GM12878 (cell line): ENCODE results near the gene DUSP18. TPM values are rescaled to one million over a fixed set of nuclear protein-coding genes. Genes with fewer than 3 reads are reported as not detected.

Experiments used
- ATAC-seq: fragments of 200-7000 bp; cut with Tn5 transposase; 3 replicates; pipeline ENCODE4 v1.9.1; 2020; ENCODE audit warnings: mild to moderate bottlenecking, moderate library complexity
- BruUV-seq: library from RNA; stranded (reverse); fragments of 400-500 nt; replicated peaks from 2 replicates; lab custom pipeline; 2021; lab: Mats Ljungman, UMichigan
- CTCF ChIA-PET: fragments of 300-600 bp; sonication (Branson Sonifier 250); formaldehyde crosslinking; extraction: SDS; loops from one replicate; lab custom pipeline; 2021; ENCODE audit warnings: inconsistent platforms; lab: Yijun Ruan, JAX
- POLR2A ChIA-PET: fragments of 350-600 bp; formaldehyde crosslinking; extraction: SDS; loops from one replicate; lab custom pipeline; 2021; ENCODE audit warnings: inconsistent platforms; lab: Charles Lee
- RAD21 ChIA-PET: fragments of 300-600 bp; sonication (Branson Sonifier 250); formaldehyde crosslinking; loops from one replicate; lab custom pipeline; 2023; ENCODE audit warnings: antibody characterized with exemption; ENCODE audit not compliant: unreplicated experiment; lab: Charles Lee
- SMC1A ChIA-PET: fragments of 300-600 bp; sonication (Branson Sonifier 250); formaldehyde crosslinking; loops from one replicate; lab custom pipeline; 2023; ENCODE audit not compliant: unreplicated experiment, uncharacterized antibody; lab: Charles Lee
- DNase-seq: peaks from one replicate; pipeline ENCODE4 v3.0.0-alpha.2; 2011; ENCODE audit warnings: low read depth, low spot score
- FAIRE-seq: peaks from 3 replicates; lab custom pipeline; 2011; peaks lifted over from hg19 to GRCh38; lab: Jason Lieb, UNC
- H2AFZ ChIP-seq: 2 replicates; pipeline ENCODE4 v1.6.0; 2011; ENCODE audit warnings: low read depth, low read length, control low read depth; ENCODE audit not compliant: control insufficient read depth
- H3K27ac ChIP-seq: 2 replicates; pipeline ENCODE4 v1.5.1; 2011; ENCODE audit warnings: control low read depth; ENCODE audit not compliant: control insufficient read depth, insufficient read depth
- H3K27me3 ChIP-seq, 2 experiments: replicated peaks in 1 of 2; 2 replicates each; pipeline versions ENCODE4 v1.6.0 to v1.6.1; 2011; ENCODE audit warnings: low read length in 1 of 2; ENCODE audit not compliant: control insufficient read depth in 2 of 2, insufficient read depth in 2 of 2
- H3K36me3 ChIP-seq, 2 experiments: 2 replicates each; pipeline ENCODE4 v1.5.1; 2011; ENCODE audit warnings: low read length in 1 of 2; ENCODE audit not compliant: control insufficient read depth in 2 of 2, insufficient read depth in 2 of 2
- H3K4me1 ChIP-seq: 2 replicates; pipeline ENCODE4 v1.6.1; 2011; ENCODE audit warnings: mild to moderate bottlenecking, low read length, moderate library complexity, mixed read lengths; ENCODE audit not compliant: control insufficient read depth, insufficient read depth
- H3K4me2 ChIP-seq: 2 replicates; pipeline ENCODE4 v1.6.0; 2011; ENCODE audit warnings: control low read depth; ENCODE audit not compliant: control insufficient read depth, insufficient read depth
- H3K4me3 ChIP-seq: fragments of 200-600 bp; sonication (generic); 2 replicates; pipeline ENCODE4 v1.5.1; 2016
- H3K79me2 ChIP-seq: 2 replicates; pipeline ENCODE4 v1.6.0; 2011; ENCODE audit warnings: low read length; ENCODE audit not compliant: control insufficient read depth, insufficient read depth
- H3K9ac ChIP-seq: 2 replicates; pipeline ENCODE4 v1.8.0; 2011; ENCODE audit warnings: low read length, control low read depth, mixed read lengths; ENCODE audit not compliant: control insufficient read depth, insufficient read depth
- H3K9me3 ChIP-seq: replicated peaks from 3 replicates; pipeline ENCODE4 v1.5.1; 2011; ENCODE audit warnings: mild to moderate bottlenecking, low read length; ENCODE audit not compliant: control insufficient read depth, insufficient read depth
- H4K20me1 ChIP-seq: 2 replicates; pipeline ENCODE4 v1.6.0; 2011; ENCODE audit not compliant: control insufficient read depth, insufficient read depth
- ASH2L ChIP-seq: fragments of 300-600, 200-600 bp; sonication (generic); IDR thresholded peaks from 2 replicates; pipeline ENCODE4 v1.6.1; 2017; ENCODE audit warnings: low read depth, mild to moderate bottlenecking, borderline replicate concordance
- CBX5 ChIP-seq: sonication (generic); IDR thresholded peaks from 2 replicates; pipeline ENCODE4 v1.6.1; 2016; ENCODE audit warnings: low read depth, moderate library complexity, mild to moderate bottlenecking, inconsistent platforms
- NBN ChIP-seq: fragments of 450-650 bp; IDR thresholded peaks from 2 replicates; pipeline ENCODE4 v1.6.1; 2016
- RBBP5 ChIP-seq: fragments of 200-600 bp; sonication (generic); conservative IDR thresholded peaks from 2 replicates; pipeline ENCODE4 v1.6.1; 2016
- SIX5 ChIP-seq: IDR thresholded peaks from 2 replicates; pipeline ENCODE4 v1.6.1; 2011; ENCODE audit warnings: mild to moderate bottlenecking, low read depth, low read length, moderate library complexity; ENCODE audit not compliant: severe bottlenecking
- STAT3 ChIP-seq: IDR thresholded peaks from 2 replicates; pipeline ENCODE4 v1.6.1; 2011; ENCODE audit warnings: low read depth, low read length, improper control_type of control experiment
- ZNF207 ChIP-seq: fragments of 450-650 bp; IDR thresholded peaks from 2 replicates; pipeline ENCODE4 v1.6.1; 2014; ENCODE audit warnings: antibody characterized with exemption, mild to moderate bottlenecking, borderline replicate concordance
- WGBS: methylation state at CpG from one replicate; pipeline ENCODE4 v1.1.6; 2016; ENCODE audit warnings: low lambda C conversion rate; ENCODE audit not compliant: insufficient replicate concordance, insufficient coverage; ENCODE audit errors: missing lambda C conversion rate; 5-methylcytosine and 5-hydroxymethylcytosine counted together
- in situ Hi-C: fragments of 300-500 bp; cut with MboI; formaldehyde crosslinking; loops from 9 replicates; pipeline ENCODE4 v1.14.3; 2018; ENCODE audit warnings: mixed read lengths
- intact Hi-C: fragments of 100-400 bp; cut with micrococcal nuclease; formaldehyde crosslinking; loops from one replicate; pipeline ENCODE4 v1.14.2; 2022; ENCODE audit not compliant: unreplicated experiment
- polyA plus RNA-seq, 11 experiments: library from polyadenylated mRNA; depleted of rRNA in 4 of 11; unstranded in 6 of 11; stranded (reverse) in 5 of 11; fragments of >200 nt; fragmentation: Nextera tagmentation in 4 of 11; fragmentation: Illumina TruSeq in 1 of 11; extraction: Ambion mirVana in 4 of 11; extraction: Trizol in 1 of 11; gene quantifications; 1 replicate in 1 of 11; 2 replicates in 10 of 11; pipeline versions ENCODE4 v1.2.1 to v1.2.3, GENCODE V29; 2011 to 2016; ENCODE audit warnings: inconsistent platforms in 2 of 11, missing spikeins in 2 of 11, low read depth in 1 of 11
- total RNA-seq, 4 experiments: library from RNA; depleted of rRNA in 3 of 4; stranded (reverse); fragments of >200 nt in 3 of 4; fragmentation: Illumina TruSeq in 1 of 4; extraction: Trizol in 1 of 4; gene quantifications; 2 replicates each; pipeline versions ENCODE4 v1.2.1 to v1.2.3, GENCODE V29; 2013 to 2021
- TF ChIP-seq, protein P1 (sequence below): IDR thresholded peaks from 2 replicates; pipeline ENCODE4 v1.6.1; 2012; ENCODE audit warnings: low read depth, low read length, improper control_type of control experiment
- TF ChIP-seq, protein P2 (sequence below): IDR thresholded peaks from 2 replicates; pipeline ENCODE4 v1.6.1; 2012; ENCODE audit warnings: mild to moderate bottlenecking, low read depth, low read length
- TF ChIP-seq, protein P3 (sequence below): IDR thresholded peaks from 2 replicates; pipeline ENCODE4 v1.6.1; 2011; ENCODE audit warnings: borderline replicate concordance, low read depth, mild to moderate bottlenecking, moderate library complexity, low read length; ENCODE audit not compliant: insufficient read depth, poor library complexity, severe bottlenecking

Gene DUSP18
- total and polyA plus RNA-seq, 10 of the 15 experiments (the other 5 are each of a cell fraction or from before 2014, with no cell fraction given), result 1.9 to 11.9 (median 7.7) TPM

DNA sequence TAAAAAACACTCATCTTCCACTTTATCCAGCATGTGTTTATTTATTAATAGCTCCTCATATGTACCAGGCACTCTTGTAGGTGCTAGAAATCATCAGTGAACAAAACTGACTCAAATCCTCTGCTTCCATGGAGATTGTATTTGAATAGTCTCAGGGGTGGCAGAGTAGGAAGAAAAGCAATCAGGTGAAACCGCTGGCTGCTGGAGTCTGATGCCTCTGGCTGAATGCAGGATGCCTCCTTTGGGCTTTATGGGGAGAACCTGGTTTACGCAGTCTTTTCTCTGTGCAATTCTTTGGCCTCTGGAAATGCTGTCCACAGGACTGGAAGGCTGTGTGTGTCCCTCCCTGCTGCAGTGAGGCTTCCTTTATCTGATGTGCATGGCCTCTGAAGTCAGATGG, 14.2 kb upstream of the DUSP18 start:
- H3K4me3 ChIP-seq, result no peak overlapping the region
- no peaks in the 10 kb centered on the region for H3K27me3 ChIP-seq
- FAIRE-seq, result no peak
- no peaks in the 10 kb centered on the region for H3K79me2 ChIP-seq
- H3K36me3 ChIP-seq, result no peaks in the 10 kb centered on the region
- H3K27ac ChIP-seq, result no peak overlapping the region
- H2AFZ ChIP-seq, result no peak overlapping the region
- in situ Hi-C loops, result no loop called here
- ChIA-PET CTCF (interaction anchor here (1.0 to 1.1 kb wide), 4 partner anchors 16 to 205 kb away, joined by 3 to 4 read pairs (median 3); no protein-coding TSS in a partner anchor), RAD21 (no interaction called here), SMC1A (no interaction called here), POLR2A (interaction anchor here (2.3 kb wide), 1 partner anchor 47 kb away, joined by 8 read pairs; the partner anchor contains the start of gene SLC35E4)
- no peak for TF ChIP-seq RBBP5
- TF ChIP-seq ZNF207, result no peak
- TF ChIP-seq STAT3, result no peak
- TF ChIP-seq, protein P1, sequence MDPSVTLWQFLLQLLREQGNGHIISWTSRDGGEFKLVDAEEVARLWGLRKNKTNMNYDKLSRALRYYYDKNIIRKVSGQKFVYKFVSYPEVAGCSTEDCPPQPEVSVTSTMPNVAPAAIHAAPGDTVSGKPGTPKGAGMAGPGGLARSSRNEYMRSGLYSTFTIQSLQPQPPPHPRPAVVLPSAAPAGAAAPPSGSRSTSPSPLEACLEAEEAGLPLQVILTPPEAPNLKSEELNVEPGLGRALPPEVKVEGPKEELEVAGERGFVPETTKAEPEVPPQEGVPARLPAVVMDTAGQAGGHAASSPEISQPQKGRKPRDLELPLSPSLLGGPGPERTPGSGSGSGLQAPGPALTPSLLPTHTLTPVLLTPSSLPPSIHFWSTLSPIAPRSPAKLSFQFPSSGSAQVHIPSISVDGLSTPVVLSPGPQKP, result no peak
- no peak for TF ChIP-seq NBN
- TF ChIP-seq SIX5, result no peak
- no peak for TF ChIP-seq ASH2L
- no peak for TF ChIP-seq CBX5
- TF ChIP-seq, protein P2, sequence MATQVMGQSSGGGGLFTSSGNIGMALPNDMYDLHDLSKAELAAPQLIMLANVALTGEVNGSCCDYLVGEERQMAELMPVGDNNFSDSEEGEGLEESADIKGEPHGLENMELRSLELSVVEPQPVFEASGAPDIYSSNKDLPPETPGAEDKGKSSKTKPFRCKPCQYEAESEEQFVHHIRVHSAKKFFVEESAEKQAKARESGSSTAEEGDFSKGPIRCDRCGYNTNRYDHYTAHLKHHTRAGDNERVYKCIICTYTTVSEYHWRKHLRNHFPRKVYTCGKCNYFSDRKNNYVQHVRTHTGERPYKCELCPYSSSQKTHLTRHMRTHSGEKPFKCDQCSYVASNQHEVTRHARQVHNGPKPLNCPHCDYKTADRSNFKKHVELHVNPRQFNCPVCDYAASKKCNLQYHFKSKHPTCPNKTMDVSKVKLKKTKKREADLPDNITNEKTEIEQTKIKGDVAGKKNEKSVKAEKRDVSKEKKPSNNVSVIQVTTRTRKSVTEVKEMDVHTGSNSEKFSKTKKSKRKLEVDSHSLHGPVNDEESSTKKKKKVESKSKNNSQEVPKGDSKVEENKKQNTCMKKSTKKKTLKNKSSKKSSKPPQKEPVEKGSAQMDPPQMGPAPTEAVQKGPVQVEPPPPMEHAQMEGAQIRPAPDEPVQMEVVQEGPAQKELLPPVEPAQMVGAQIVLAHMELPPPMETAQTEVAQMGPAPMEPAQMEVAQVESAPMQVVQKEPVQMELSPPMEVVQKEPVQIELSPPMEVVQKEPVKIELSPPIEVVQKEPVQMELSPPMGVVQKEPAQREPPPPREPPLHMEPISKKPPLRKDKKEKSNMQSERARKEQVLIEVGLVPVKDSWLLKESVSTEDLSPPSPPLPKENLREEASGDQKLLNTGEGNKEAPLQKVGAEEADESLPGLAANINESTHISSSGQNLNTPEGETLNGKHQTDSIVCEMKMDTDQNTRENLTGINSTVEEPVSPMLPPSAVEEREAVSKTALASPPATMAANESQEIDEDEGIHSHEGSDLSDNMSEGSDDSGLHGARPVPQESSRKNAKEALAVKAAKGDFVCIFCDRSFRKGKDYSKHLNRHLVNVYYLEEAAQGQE, result no peak
- TF ChIP-seq, protein P3, sequence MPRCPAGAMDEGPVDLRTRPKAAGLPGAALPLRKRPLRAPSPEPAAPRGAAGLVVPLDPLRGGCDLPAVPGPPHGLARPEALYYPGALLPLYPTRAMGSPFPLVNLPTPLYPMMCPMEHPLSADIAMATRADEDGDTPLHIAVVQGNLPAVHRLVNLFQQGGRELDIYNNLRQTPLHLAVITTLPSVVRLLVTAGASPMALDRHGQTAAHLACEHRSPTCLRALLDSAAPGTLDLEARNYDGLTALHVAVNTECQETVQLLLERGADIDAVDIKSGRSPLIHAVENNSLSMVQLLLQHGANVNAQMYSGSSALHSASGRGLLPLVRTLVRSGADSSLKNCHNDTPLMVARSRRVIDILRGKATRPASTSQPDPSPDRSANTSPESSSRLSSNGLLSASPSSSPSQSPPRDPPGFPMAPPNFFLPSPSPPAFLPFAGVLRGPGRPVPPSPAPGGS, result no peak
- no peak for DNase-seq
- WGBS, result 66% methylated on average over 2 of the region's 2 CpGs
- no TSS peak for BruUV-seq
- H3K4me2 ChIP-seq, result no peak overlapping the region
- no peaks in the 10 kb centered on the region for H4K20me1 ChIP-seq
- ATAC-seq, result no peak
- intact Hi-C loops, result no loop called here
- no peak overlapping the region for H3K9ac ChIP-seq
- no peaks in the 10 kb centered on the region for H3K4me1 ChIP-seq
- no peaks in the 10 kb centered on the region for H3K9me3 ChIP-seq
